Stomach (tissue), 4 donors: ENCODE measurements around the gene RNU6-9.

Experiments
- CTCF ChIP-seq, 7 experiments: fragments of 450-650 bp in 4 of 7; fragments of 200-600 bp in 3 of 7; sonication (generic) in 3 of 7; IDR thresholded peaks; one replicate each; pipeline ENCODE4 v1.5.1; 2016 to 2019; ENCODE audit warnings: antibody characterized with exemption in 7 of 7, control low read depth in 2 of 7, mild to moderate bottlenecking in 1 of 7
- POLR2A ChIP-seq, 4 donors: fragments of 450-650 bp; IDR thresholded peaks; one replicate each; pipeline ENCODE4 v1.6.1; 2016; ENCODE audit warnings: antibody characterized with exemption in 4 of 4, control low read depth in 2 of 4, mild to moderate bottlenecking in 1 of 4, moderate library complexity in 1 of 4
- POLR2AphosphoS5 ChIP-seq, 3 donors: sonication (generic); formaldehyde crosslinking; IDR thresholded peaks; one replicate each; pipeline ENCODE4 v1.6.1; 2016; ENCODE audit warnings: antibody characterized with exemption in 3 of 3

- TF ChIP-seq CTCF (IDR thresholded peaks at IDR 0.05) (no peak), POLR2AphosphoS5 (IDR thresholded peaks at IDR 0.05) (no peak), POLR2A (IDR thresholded peaks at IDR 0.05) (no peak)
Observed at GRCh38 chr19:939439-939838, 46.2 kb downstream of the RNU6-9 start.
